Esophagus squamous epithelium (tissue), 4 donors: ENCODE results near the gene SSR4.

ENCODE experiments used
- POLR2A ChIP-seq, 4 donors: fragments of 450-650 bp; IDR thresholded peaks; one replicate each; pipeline ENCODE4 v1.6.1; 2017; ENCODE audit warnings: antibody characterized with exemption in 4 of 4, mild to moderate bottlenecking in 4 of 4, moderate library complexity in 3 of 4
- TF ChIP-seq, protein P1 (sequence below), 6 experiments: fragments of 450-650 bp in 4 of 6; fragments of 200-600 bp in 2 of 6; sonication (generic) in 2 of 6; IDR thresholded peaks; one replicate each; pipeline ENCODE4 v1.5.1; 2016 to 2019; ENCODE audit warnings: antibody characterized with exemption in 6 of 6, mild to moderate bottlenecking in 4 of 6, moderate library complexity in 4 of 6

DNA sequence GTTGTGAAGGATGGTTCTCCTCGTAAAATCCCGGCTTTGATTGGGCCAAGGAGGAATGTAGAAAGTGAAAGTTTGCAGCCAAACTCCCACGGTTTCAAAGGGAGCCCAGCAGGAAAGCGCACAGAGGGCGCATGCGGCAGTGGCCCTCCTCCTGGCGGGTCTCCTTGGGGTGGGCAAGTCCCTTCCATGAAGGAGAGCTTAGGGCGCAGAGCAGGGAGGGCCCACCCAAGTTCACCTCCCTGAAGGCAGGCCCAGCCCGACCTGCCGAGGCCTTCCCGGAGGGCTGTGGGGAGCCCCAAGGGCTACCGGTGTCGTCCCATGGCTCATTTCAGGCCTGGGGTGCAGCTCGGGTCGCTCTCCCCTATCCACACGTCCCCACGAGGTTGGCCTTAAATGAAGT, 33.8 kb downstream of the SSR4 start:
- TF ChIP-seq, protein P1, sequence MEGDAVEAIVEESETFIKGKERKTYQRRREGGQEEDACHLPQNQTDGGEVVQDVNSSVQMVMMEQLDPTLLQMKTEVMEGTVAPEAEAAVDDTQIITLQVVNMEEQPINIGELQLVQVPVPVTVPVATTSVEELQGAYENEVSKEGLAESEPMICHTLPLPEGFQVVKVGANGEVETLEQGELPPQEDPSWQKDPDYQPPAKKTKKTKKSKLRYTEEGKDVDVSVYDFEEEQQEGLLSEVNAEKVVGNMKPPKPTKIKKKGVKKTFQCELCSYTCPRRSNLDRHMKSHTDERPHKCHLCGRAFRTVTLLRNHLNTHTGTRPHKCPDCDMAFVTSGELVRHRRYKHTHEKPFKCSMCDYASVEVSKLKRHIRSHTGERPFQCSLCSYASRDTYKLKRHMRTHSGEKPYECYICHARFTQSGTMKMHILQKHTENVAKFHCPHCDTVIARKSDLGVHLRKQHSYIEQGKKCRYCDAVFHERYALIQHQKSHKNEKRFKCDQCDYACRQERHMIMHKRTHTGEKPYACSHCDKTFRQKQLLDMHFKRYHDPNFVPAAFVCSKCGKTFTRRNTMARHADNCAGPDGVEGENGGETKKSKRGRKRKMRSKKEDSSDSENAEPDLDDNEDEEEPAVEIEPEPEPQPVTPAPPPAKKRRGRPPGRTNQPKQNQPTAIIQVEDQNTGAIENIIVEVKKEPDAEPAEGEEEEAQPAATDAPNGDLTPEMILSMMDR (IDR thresholded peaks at IDR 0.05): no peak
- TF ChIP-seq POLR2A (IDR thresholded peaks at IDR 0.05): no peak
